PC-3 (cell line): ENCODE results near the gene TAF1C. TPM values are rescaled to one million over a fixed set of nuclear protein-coding genes. Genes with fewer than 3 reads are reported as not detected.

ENCODE experiments used
- ATAC-seq: fragments of 200-7000 bp; cut with Tn5 transposase; 2 replicates; pipeline ENCODE4 v1.9.1; 2020; ENCODE audit warnings: mild to moderate bottlenecking, moderate library complexity
- BruUV-seq: library from RNA; stranded (reverse); fragments of 400-500 nt; replicated peaks from 2 replicates; lab custom pipeline; 2021; lab: Mats Ljungman, UMichigan
- CTCF ChIA-PET: fragments of 300-600 bp; sonication (Branson Sonifier 250); formaldehyde crosslinking; loops from one replicate; lab custom pipeline; 2022; ENCODE audit warnings: antibody characterized with exemption; lab: Charles Lee
- POLR2A ChIA-PET: fragments of 300-600 bp; sonication (Branson Sonifier 250); formaldehyde crosslinking; loops from one replicate; lab custom pipeline; 2022; ENCODE audit warnings: antibody characterized with exemption; ENCODE audit not compliant: unreplicated experiment; lab: Charles Lee
- DNase-seq: peaks from one replicate; pipeline ENCODE4 v3.0.0-alpha.2; 2015
- H2AFZ ChIP-seq: fragments of 300-600 bp; sonication (generic); 2 replicates; pipeline ENCODE4 v1.6.0; 2016; ENCODE audit warnings: antibody characterized with exemption, low read length
- H3F3A ChIP-seq: fragments of 300-600 bp; sonication (generic); one replicate; pipeline ENCODE4 v1.6.0; 2017; ENCODE audit warnings: antibody characterized with exemption, low read length, control low read depth, mild to moderate bottlenecking; ENCODE audit not compliant: unreplicated experiment
- H3K27ac ChIP-seq: fragments of 300-600 bp; sonication (generic); 2 replicates; pipeline ENCODE4 v1.5.1; 2016; ENCODE audit warnings: mild to moderate bottlenecking, low read length
- H3K27me3 ChIP-seq: fragments of 300-600 bp; sonication (generic); 2 replicates; pipeline ENCODE4 v1.6.1; 2016; ENCODE audit warnings: low read length, mixed read lengths
- H3K36me3 ChIP-seq: fragments of 300-600 bp; sonication (generic); 2 replicates; pipeline ENCODE4 v1.6.1; 2016; ENCODE audit warnings: low read depth, mixed run types, low read length, mixed read lengths
- H3K4me1 ChIP-seq: fragments of 300-600 bp; sonication (generic); 2 replicates; pipeline ENCODE4 v1.5.1; 2016; ENCODE audit warnings: low read length; ENCODE audit not compliant: insufficient read depth
- H3K4me2 ChIP-seq: fragments of 300-600 bp; sonication (generic); 2 replicates; pipeline ENCODE4 v1.6.0; 2016; ENCODE audit warnings: low read length
- H3K4me3 ChIP-seq: fragments of 300-600 bp; sonication (generic); 2 replicates; pipeline ENCODE4 v1.5.1; 2016; ENCODE audit warnings: mild to moderate bottlenecking, low read length, mixed read lengths
- H3K79me2 ChIP-seq: fragments of 300-600 bp; sonication (generic); 2 replicates; pipeline ENCODE4 v1.6.1; 2017; ENCODE audit warnings: low read length, mixed read lengths
- H3K9ac ChIP-seq: fragments of 300-600 bp; sonication (generic); 2 replicates; pipeline ENCODE4 v1.6.0; 2016; ENCODE audit warnings: mild to moderate bottlenecking, low read length
- H3K9me2 ChIP-seq: fragments of 300-600 bp; sonication (generic); replicated peaks from 2 replicates; pipeline ENCODE4 v1.6.1; 2016; ENCODE audit warnings: mixed run types, low read length, mixed read lengths
- H3K9me3 ChIP-seq: fragments of 300-600 bp; sonication (generic); 2 replicates; pipeline ENCODE4 v1.6.1; 2016; ENCODE audit warnings: low read length, mixed read lengths
- H4K20me1 ChIP-seq: fragments of 300-600 bp; sonication (generic); 2 replicates; pipeline ENCODE4 v1.6.1; 2016; ENCODE audit warnings: low read length, mixed read lengths
- EZH2 ChIP-seq: fragments of 300-600 bp; sonication (generic); IDR thresholded peaks from one replicate; pipeline ENCODE4 v1.6.1; 2017; ENCODE audit warnings: antibody characterized with exemption, mild to moderate bottlenecking, low read length; ENCODE audit not compliant: unreplicated experiment
- EZH2phosphoT487 ChIP-seq: fragments of 300-600 bp; sonication (generic); IDR thresholded peaks from 2 replicates; pipeline ENCODE4 v1.6.1; 2018; ENCODE audit warnings: mild to moderate bottlenecking, antibody characterized with exemption, low read length, borderline replicate concordance
- intact Hi-C: fragments of 100-400 bp; cut with micrococcal nuclease; formaldehyde crosslinking; loops from 2 replicates; pipeline ENCODE4 v1.9.0; 2023
- total RNA-seq: library from RNA; depleted of rRNA; stranded (reverse); fragments of >200 nt; gene quantifications from 2 replicates; pipeline ENCODE4 v1.2.3, GENCODE V29; 2014
- TF ChIP-seq, protein P1 (sequence below): fragments of 300-600 bp; sonication (generic); conservative IDR thresholded peaks from 2 replicates; pipeline ENCODE4 v1.5.1; 2017; ENCODE audit warnings: antibody characterized with exemption, low read depth, mild to moderate bottlenecking, low read length

The TAF1C gene
- total RNA-seq, 1 experiment from 2014 or later, result 21.8 TPM

DNA sequence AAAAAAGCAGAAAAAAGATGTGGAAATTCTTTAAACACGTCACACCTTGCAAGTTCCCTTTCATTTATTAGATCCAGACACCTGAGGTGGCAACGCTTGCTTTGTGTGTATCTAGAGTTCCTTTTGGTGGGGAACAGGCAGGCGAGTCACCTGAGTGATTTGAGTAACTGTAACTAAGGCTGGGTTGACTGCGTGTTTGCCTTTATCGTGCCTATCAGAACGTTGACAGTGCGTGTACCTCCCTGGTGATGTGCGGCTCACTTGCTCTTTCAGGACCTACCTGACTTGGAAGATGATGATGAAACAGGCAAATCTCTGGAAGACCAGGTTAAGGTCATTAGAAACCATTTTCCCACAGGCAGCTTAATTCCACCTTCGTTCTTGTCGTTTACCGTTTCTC, 12.5 kb downstream of the TAF1C start:
- no peak overlapping the region for H3K4me2 ChIP-seq
- no peaks in the 10 kb centered on the region for H4K20me1 ChIP-seq
- ChIA-PET POLR2A (no interaction called here), CTCF (no interaction called here)
- H3K27ac ChIP-seq, result no peak overlapping the region
- TF ChIP-seq EZH2, result no peak
- TF ChIP-seq, protein P1, sequence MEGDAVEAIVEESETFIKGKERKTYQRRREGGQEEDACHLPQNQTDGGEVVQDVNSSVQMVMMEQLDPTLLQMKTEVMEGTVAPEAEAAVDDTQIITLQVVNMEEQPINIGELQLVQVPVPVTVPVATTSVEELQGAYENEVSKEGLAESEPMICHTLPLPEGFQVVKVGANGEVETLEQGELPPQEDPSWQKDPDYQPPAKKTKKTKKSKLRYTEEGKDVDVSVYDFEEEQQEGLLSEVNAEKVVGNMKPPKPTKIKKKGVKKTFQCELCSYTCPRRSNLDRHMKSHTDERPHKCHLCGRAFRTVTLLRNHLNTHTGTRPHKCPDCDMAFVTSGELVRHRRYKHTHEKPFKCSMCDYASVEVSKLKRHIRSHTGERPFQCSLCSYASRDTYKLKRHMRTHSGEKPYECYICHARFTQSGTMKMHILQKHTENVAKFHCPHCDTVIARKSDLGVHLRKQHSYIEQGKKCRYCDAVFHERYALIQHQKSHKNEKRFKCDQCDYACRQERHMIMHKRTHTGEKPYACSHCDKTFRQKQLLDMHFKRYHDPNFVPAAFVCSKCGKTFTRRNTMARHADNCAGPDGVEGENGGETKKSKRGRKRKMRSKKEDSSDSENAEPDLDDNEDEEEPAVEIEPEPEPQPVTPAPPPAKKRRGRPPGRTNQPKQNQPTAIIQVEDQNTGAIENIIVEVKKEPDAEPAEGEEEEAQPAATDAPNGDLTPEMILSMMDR, result no peak
- TF ChIP-seq EZH2phosphoT487, result no peak
- no TSS peak for BruUV-seq
- H3K79me2 ChIP-seq, result no peaks in the 10 kb centered on the region
- no peak overlapping the region for H3K4me3 ChIP-seq
- no peaks in the 10 kb centered on the region for H3F3A ChIP-seq
- no peaks in the 10 kb centered on the region for H3K9me3 ChIP-seq
- no peaks in the 10 kb centered on the region for H3K36me3 ChIP-seq
- H2AFZ ChIP-seq, result no peak overlapping the region
- no peak for ATAC-seq
- no peak overlapping the region for H3K9ac ChIP-seq
- peaks cover 20% of the 10 kb centered on the region for H3K4me1 ChIP-seq
- DNase-seq, result no peak
- no peaks in the 10 kb centered on the region for H3K9me2 ChIP-seq
- intact Hi-C loops, result no loop called here
- no peaks in the 10 kb centered on the region for H3K27me3 ChIP-seq

DNA sequence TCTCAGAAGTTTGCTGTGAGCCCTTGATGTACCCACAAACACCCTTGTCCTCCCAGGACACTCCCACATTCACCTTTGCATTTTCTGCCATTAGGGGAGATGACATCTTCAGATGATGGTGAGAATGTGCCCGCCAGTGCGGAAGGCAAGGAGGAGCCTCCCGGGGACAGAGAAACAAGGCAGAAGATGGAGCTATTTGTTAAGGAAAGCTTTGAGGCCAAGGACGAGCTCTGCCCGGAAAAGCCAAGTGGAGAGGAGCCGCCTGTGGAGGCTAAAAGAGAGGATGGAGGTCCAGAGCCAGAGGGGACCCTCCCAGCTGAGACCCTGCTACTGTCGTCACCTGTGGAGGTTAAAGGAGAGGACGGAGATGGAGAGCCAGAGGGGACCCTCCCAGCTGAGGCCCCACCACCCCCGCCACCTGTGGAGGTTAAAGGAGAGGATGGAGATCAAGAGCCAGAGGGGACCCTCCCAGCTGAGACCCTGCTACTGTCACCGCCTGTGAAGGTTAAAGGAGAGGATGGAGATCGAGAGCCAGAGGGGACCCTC, 17.0 kb downstream of the TAF1C start:
- ChIA-PET POLR2A (interaction anchor here (0.5 kb wide), 1 partner anchor 1575 kb away, joined by 3 read pairs; no protein-coding TSS in a partner anchor), CTCF (no interaction called here)
- H2AFZ ChIP-seq, result no peak overlapping the region
- no peaks in the 10 kb centered on the region for H3F3A ChIP-seq
- no peaks in the 10 kb centered on the region for H3K9me3 ChIP-seq
- H4K20me1 ChIP-seq, result no peaks in the 10 kb centered on the region
- no peaks in the 10 kb centered on the region for H3K36me3 ChIP-seq
- no TSS peak for BruUV-seq
- H3K9ac ChIP-seq, result no peak overlapping the region
- no peak overlapping the region for H3K4me3 ChIP-seq
- intact Hi-C loops, result no loop called here
- no peak overlapping the region for H3K27ac ChIP-seq
- TF ChIP-seq EZH2 (no peak), EZH2phosphoT487 (no peak)
- TF ChIP-seq, protein P1, result no peak
- no peak for ATAC-seq
- H3K4me2 ChIP-seq, result no peak overlapping the region
- peaks cover 9% of the 10 kb centered on the region for H3K27me3 ChIP-seq
- no peaks in the 10 kb centered on the region for H3K79me2 ChIP-seq
- no peaks in the 10 kb centered on the region for H3K9me2 ChIP-seq
- DNase-seq, result no peak
- H3K4me1 ChIP-seq, result no peaks in the 10 kb centered on the region
